Measurements from ENCODE around the gene TSBP1. TPM values are rescaled to one million over a fixed set of nuclear protein-coding genes. Genes with fewer than 3 reads are reported as not detected.
"Not testable (repeated sequence)": the region's sequence is repeated elsewhere in the genome, so short reads cannot be mapped to it uniquely, and the experiment has no call there.

TSBP1 gene
- polyA plus RNA-seq, 1 experiment, result not detected

DNA sequence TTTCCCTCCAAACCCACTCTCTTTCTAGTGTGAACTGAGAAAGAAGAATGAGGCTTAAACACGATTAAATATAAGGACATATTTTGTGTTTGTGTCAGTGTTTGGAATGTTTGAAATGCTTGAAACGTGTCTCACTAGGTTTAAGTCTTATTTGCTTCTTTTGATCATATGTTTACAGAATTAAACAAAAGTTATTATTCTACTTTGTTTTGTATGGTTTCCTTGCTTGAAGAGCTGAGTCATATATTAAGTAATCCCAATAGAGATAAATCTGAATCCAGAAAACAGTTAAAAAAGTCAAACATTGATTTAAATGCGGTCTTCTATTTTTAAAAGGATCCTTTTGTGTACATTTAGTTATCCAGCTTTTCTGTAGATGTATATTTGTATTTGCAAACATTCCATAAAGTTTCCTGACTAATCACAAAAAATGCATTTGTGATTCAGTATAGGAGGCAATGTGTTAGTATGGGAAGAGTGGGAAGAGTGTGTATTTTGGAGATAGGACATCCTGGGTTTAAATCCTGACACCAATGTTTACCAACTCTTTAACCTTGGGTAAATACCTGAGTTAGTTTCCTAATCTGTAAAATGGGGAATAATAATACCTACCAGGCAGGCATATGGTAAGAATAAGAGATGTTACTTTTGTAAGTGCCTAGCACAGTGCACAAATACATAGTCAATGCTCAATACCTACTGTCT, 72.9 kb downstream of the TSBP1 start:
- CTCF ChIA-PET, result no interaction called here
- H3K27ac ChIP-seq (ENCODE audit: low read depth, low read length), result no peak overlapping the region
- POLR2A ChIA-PET, result no interaction called here
- peak; percentile 18 for DNase-seq (ENCODE audit: low read depth, low spot score)
- H3K9me3 ChIP-seq (ENCODE audit: control insufficient read depth, insufficient read depth, low read length), result no peaks in the 10 kb centered on the region
- no peak overlapping the region for H3K4me3 ChIP-seq (ENCODE audit: low read depth, low read length)
- TF ChIP-seq, protein P1, sequence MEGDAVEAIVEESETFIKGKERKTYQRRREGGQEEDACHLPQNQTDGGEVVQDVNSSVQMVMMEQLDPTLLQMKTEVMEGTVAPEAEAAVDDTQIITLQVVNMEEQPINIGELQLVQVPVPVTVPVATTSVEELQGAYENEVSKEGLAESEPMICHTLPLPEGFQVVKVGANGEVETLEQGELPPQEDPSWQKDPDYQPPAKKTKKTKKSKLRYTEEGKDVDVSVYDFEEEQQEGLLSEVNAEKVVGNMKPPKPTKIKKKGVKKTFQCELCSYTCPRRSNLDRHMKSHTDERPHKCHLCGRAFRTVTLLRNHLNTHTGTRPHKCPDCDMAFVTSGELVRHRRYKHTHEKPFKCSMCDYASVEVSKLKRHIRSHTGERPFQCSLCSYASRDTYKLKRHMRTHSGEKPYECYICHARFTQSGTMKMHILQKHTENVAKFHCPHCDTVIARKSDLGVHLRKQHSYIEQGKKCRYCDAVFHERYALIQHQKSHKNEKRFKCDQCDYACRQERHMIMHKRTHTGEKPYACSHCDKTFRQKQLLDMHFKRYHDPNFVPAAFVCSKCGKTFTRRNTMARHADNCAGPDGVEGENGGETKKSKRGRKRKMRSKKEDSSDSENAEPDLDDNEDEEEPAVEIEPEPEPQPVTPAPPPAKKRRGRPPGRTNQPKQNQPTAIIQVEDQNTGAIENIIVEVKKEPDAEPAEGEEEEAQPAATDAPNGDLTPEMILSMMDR (IDR thresholded peaks at IDR 0.05; ENCODE audit: low read depth, low read length), result no peak
- H3K27me3 ChIP-seq (ENCODE audit: control insufficient read depth, insufficient read depth, low read length), result peaks cover 2% of the 10 kb centered on the region

DNA sequence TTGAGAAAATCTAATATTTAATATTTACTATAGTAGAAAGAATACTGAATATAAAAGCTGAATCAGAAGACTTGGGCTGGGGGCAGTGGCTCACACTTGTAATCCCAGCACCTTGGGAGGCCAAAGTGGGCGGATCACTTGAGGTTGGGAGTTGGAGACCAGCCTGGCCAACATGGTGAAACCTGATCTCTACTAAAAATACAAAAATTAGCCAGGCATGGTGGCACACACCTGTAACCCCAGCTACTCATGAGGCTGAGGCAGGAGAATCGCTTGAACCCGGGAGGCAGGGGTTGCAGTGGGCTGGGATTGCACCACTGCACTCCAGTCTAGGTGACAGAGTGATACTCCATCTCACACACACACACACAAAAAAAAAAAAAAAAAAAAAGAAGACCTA, 76.7 kb downstream of the TSBP1 start:
- H3K9me3 ChIP-seq (ENCODE audit: control insufficient read depth, insufficient read depth, low read length); H3K4me3 ChIP-seq (ENCODE audit: low read depth, low read length); DNase-seq (ENCODE audit: low read depth, low spot score); H3K27ac ChIP-seq (ENCODE audit: low read depth, low read length); H3K27me3 ChIP-seq (ENCODE audit: control insufficient read depth, insufficient read depth, low read length); POLR2A ChIA-PET: not testable (repeated sequence)
- CTCF ChIA-PET, result interaction anchor here (0.6 to 1.0 kb wide), 2 partner anchors 50 to 500 kb away, joined by 3 to 4 read pairs; no protein-coding TSS in a partner anchor

DNA sequence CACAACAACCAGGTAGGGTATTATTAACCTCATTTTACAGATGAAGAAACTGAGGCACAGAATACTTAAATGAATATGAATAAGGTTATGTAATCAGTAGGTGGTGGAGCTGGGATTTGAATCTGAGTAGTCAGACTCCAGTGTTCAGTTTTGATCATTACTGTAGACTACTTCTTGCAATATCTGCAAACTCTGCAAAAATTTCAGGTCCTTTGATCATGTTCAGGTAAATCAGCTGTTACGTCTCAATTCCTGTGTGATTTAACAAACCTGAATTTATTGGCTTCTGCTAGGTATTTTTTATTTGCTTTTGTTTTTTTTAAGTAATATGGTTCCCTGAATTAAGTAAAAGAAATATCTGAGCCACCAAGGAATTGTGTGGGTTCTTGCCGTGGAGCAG, 77.1 kb downstream of the TSBP1 start:
- Histone ChIP-seq H3K9me3 (ENCODE audit: control insufficient read depth, insufficient read depth, low read length) (no peaks in the 10 kb centered on the region), H3K27ac (ENCODE audit: low read depth, low read length) (no peak overlapping the region), H3K4me3 (ENCODE audit: low read depth, low read length) (no peak overlapping the region), H3K27me3 (ENCODE audit: control insufficient read depth, insufficient read depth, low read length) (no peaks in the 10 kb centered on the region)
- ChIA-PET CTCF (interaction anchor here (1.0 kb wide), 1 partner anchor 50 kb away, joined by 4 read pairs; no protein-coding TSS in a partner anchor), POLR2A (no interaction called here)
- TF ChIP-seq, protein P1 (IDR thresholded peaks at IDR 0.05; ENCODE audit: low read depth, low read length), result no peak
- no peak for DNase-seq (ENCODE audit: low read depth, low spot score)

DNA sequence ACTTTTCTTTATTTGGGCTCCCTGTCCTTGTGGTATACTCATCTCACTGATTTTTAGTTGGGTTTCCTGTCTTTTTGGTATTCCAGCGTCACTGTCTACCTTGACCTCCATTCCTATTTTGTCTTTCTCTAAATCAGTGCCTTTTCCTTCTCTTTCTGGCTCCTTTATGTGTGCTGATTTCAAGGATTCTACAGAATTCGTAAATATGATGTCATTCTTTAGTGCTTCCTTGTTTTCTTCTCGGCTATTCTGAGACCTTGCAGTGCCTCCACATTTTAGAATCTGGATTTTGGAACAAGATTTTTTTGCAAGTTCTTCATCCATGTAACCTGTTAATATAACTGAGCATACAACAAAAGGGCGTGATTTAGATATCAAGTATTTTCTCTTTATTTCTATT, 78.0 kb downstream of the TSBP1 start:
- CTCF ChIA-PET, result no interaction called here
- POLR2A ChIA-PET, result no interaction called here
- H3K27ac ChIP-seq (ENCODE audit: low read depth, low read length), result no peak overlapping the region
- H3K27me3 ChIP-seq (ENCODE audit: control insufficient read depth, insufficient read depth, low read length), result no peaks in the 10 kb centered on the region
- no peak for DNase-seq (ENCODE audit: low read depth, low spot score)
- TF ChIP-seq, protein P1 (IDR thresholded peaks at IDR 0.05; ENCODE audit: low read depth, low read length), result no peak
- no peaks in the 10 kb centered on the region for H3K9me3 ChIP-seq (ENCODE audit: control insufficient read depth, insufficient read depth, low read length)
- H3K4me3 ChIP-seq (ENCODE audit: low read depth, low read length), result no peak overlapping the region

DNA sequence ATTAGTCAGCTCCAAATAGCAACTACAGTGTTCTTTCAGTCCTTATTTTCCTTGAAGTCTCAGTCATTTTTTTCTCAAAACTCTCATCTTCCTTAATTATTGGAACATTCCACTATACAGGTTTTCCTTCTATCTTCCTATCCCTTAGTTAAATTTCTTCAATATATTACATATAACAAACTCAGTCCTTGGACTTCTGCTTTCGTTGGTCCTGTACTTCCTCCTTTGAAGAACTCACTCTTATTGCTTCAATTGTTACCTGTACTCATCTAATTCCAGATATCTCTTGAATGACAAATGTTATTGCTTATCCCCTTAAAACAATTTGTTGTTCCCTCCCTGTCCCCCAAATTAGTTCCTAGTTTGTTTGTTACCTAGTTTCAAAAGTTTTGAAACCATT, 80.2 kb downstream of the TSBP1 start:
- H3K27me3 ChIP-seq (ENCODE audit: control insufficient read depth, insufficient read depth, low read length), result no peaks in the 10 kb centered on the region
- DNase-seq (ENCODE audit: low read depth, low spot score), result no peak
- TF ChIP-seq, protein P1 (IDR thresholded peaks at IDR 0.05; ENCODE audit: low read depth, low read length), result no peak
- ChIA-PET POLR2A (no interaction called here), CTCF (no interaction called here)
- no peak overlapping the region for H3K4me3 ChIP-seq (ENCODE audit: low read depth, low read length)
- H3K9me3 ChIP-seq (ENCODE audit: control insufficient read depth, insufficient read depth, low read length), result no peaks in the 10 kb centered on the region
- no peak overlapping the region for H3K27ac ChIP-seq (ENCODE audit: low read depth, low read length)

All from AG04450 (cell line).